Inflammatory macrophage treated with lipopolysaccharide for 1 hour (primary cell): ENCODE data around the gene CYP3A7.
"Not testable (repeated sequence)": the region's sequence is repeated elsewhere in the genome, so short reads cannot be mapped to it uniquely, and the experiment has no call there.

Experiments used
- DNase-seq, 2 donors: peaks; one replicate each; pipeline ENCODE4 v3.0.0-alpha.2; 2020 to 2022

The CYP3A7 gene

DNA sequence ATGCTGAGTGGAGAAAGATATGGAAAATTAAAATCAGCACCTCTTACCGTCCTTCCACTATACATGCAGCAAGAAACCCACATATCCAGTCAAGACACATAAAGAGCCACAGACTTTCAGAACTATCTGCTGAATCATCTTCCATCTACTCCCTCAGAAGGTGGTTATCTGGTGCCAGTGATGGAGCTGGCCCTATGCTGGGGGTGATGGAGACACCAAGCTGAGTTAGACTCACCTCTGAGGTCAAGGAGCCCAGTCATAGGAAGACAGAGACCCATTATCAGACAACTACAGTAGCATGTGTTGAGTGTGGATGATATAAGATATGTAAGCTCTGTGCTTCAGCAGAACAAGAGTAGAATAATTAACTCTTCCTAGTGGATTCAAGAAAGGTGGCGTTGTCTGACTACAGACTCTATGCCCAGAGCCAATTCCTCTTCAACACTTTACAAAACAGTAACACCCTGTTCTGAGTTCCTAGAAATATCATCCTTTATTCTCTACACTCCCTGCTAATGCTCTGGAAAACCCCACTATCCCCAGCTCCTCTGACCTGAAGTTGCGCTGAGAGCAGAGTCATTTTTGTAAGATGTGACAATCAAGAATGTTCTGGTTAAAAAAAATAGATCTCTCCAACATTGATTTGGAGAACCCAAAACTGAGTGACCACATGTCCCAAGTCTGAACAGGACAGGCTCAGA is 69.5 kb downstream of the CYP3A7 start:
- DNase-seq = peak; percentile 61 to 64

DNA sequence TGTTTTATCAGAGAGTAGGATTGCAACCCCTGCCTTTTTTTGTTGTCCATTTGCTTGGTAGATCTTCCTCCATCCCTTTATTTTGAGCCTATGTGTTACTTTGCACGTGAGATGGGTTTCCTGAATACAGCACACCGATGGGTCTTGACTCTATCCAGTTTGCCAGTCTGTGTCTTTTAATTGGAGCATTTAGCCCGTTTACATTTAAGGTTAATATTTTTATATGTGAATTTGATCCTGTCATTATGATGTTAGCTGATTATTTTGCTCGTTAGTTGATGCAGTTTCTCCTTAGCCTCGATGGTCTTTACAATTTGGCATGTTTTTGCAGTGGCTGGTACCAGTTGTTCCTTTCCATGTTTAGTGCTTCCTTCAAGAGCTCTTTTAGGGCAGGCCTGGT is 77.1 kb downstream of the CYP3A7 start:
- DNase-seq = not testable (repeated sequence)
